KMS-11 (cell line): ENCODE results near the gene GRM7.

ENCODE experiments used
- H2AFZ ChIP-seq: fragments of 200-600 bp; sonication (generic); 2 replicates; pipeline ENCODE4 v1.6.1; 2016; ENCODE audit warnings: antibody characterized with exemption, mixed run types, low read depth
- H3K27ac ChIP-seq: fragments of 200-600 bp; sonication (generic); 2 replicates; pipeline ENCODE4 v1.6.1; 2016; ENCODE audit warnings: mild to moderate bottlenecking, mixed run types
- H3K27me3 ChIP-seq: fragments of 200-600 bp; sonication (generic); 2 replicates; pipeline ENCODE4 v1.6.1; 2017; ENCODE audit warnings: mild to moderate bottlenecking, low read depth, mixed run types, moderate library complexity; ENCODE audit not compliant: insufficient read depth
- H3K36me3 ChIP-seq: fragments of 200-600 bp; sonication (generic); 2 replicates; pipeline ENCODE4 v1.6.1; 2017; ENCODE audit warnings: mild to moderate bottlenecking, mixed run types; ENCODE audit not compliant: insufficient read depth
- H3K4me1 ChIP-seq: fragments of 200-600 bp; sonication (generic); 2 replicates; pipeline ENCODE4 v1.6.1; 2016; ENCODE audit warnings: mild to moderate bottlenecking, low read depth, mixed run types; ENCODE audit not compliant: poor library complexity, severe bottlenecking
- H3K4me2 ChIP-seq: fragments of 200-600 bp; sonication (generic); 2 replicates; pipeline ENCODE4 v1.7.0; 2016; ENCODE audit warnings: mild to moderate bottlenecking, mixed run types
- H3K4me3 ChIP-seq: fragments of 200-600 bp; sonication (generic); IDR thresholded peaks from 2 replicates; pipeline ENCODE4 v1.6.1; 2017; ENCODE audit warnings: low read depth, low read length, mixed read lengths; ENCODE audit not compliant: insufficient read depth
- H3K79me2 ChIP-seq: fragments of 200-600 bp; sonication (generic); 2 replicates; pipeline ENCODE4 v1.6.1; 2016; ENCODE audit warnings: low read depth, mixed run types; ENCODE audit not compliant: insufficient read depth
- H3K9ac ChIP-seq: fragments of 200-600 bp; sonication (generic); 2 replicates; pipeline ENCODE4 v1.6.1; 2016; ENCODE audit warnings: mild to moderate bottlenecking, mixed run types
- H4K20me1 ChIP-seq: fragments of 200-600 bp; sonication (generic); 2 replicates; pipeline ENCODE4 v1.6.1; 2016; ENCODE audit warnings: mild to moderate bottlenecking, mixed run types; ENCODE audit not compliant: insufficient read depth
- TF ChIP-seq, protein P1 (sequence below): fragments of 200-600 bp; sonication (generic); conservative IDR thresholded peaks from 2 replicates; pipeline ENCODE4 v1.6.1; 2017; ENCODE audit warnings: low read depth, mild to moderate bottlenecking, antibody characterized with exemption, low read length, moderate library complexity, mixed read lengths

Gene GRM7

DNA sequence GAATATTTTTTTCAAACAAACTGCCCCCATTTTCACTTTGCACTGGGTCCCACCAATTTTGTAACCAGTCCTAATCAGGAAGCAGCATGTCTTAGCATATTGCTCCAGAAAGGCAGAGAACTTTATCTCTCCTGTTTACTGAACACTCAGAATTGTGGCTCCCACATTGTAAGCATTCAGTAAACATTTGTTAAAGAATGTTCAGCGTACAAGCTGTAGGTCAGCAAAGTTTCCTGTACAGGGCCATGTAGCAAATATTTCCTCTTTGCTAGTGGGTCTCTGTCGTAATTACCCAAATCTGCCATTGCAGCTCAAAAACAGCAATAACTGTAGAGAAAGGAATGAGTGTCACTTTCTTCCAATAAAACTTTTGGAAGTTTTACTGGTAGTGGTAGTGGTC is 393.3 kb downstream of the GRM7 start:
- Histone ChIP-seq H3K4me3 (no peak overlapping the region), H3K4me1 (no peaks in the 10 kb centered on the region), H2AFZ (no peak overlapping the region), H3K27ac (no peak overlapping the region), H3K4me2 (no peak overlapping the region), H3K9ac (no peak overlapping the region), H3K27me3 (no peaks in the 10 kb centered on the region), H3K79me2 (no peaks in the 10 kb centered on the region), H3K36me3 (no peaks in the 10 kb centered on the region), H4K20me1 (no peaks in the 10 kb centered on the region)
- TF ChIP-seq, protein P1, sequence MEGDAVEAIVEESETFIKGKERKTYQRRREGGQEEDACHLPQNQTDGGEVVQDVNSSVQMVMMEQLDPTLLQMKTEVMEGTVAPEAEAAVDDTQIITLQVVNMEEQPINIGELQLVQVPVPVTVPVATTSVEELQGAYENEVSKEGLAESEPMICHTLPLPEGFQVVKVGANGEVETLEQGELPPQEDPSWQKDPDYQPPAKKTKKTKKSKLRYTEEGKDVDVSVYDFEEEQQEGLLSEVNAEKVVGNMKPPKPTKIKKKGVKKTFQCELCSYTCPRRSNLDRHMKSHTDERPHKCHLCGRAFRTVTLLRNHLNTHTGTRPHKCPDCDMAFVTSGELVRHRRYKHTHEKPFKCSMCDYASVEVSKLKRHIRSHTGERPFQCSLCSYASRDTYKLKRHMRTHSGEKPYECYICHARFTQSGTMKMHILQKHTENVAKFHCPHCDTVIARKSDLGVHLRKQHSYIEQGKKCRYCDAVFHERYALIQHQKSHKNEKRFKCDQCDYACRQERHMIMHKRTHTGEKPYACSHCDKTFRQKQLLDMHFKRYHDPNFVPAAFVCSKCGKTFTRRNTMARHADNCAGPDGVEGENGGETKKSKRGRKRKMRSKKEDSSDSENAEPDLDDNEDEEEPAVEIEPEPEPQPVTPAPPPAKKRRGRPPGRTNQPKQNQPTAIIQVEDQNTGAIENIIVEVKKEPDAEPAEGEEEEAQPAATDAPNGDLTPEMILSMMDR, result no peak

DNA sequence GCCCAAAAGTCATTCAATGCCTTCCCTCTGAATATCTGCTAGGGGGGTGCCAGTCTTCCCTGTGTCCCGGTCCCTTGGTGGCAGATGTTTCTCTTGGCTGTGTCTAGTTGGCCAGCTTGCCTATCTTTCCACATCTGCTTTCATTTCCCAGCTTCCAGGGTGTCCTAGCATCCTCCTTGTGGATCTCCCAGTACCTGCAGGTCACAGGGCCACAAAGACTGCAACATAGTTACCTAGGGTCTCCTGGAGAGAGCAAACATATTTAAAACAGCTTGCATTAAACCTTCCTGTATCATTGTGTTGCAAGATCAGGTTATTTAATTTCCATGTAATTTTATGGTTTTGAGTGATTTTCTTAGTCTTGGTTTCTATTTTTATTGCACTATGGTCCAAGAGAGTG is 400.1 kb downstream of the GRM7 start:
- Histone ChIP-seq H3K27ac (no peak overlapping the region), H3K79me2 (no peaks in the 10 kb centered on the region), H4K20me1 (no peaks in the 10 kb centered on the region), H3K27me3 (no peaks in the 10 kb centered on the region), H3K36me3 (no peaks in the 10 kb centered on the region), H3K9ac (no peak overlapping the region), H3K4me3 (no peak overlapping the region), H3K4me1 (no peaks in the 10 kb centered on the region), H3K4me2 (no peak overlapping the region), H2AFZ (no peak overlapping the region)
- TF ChIP-seq, protein P1, result no peak

DNA sequence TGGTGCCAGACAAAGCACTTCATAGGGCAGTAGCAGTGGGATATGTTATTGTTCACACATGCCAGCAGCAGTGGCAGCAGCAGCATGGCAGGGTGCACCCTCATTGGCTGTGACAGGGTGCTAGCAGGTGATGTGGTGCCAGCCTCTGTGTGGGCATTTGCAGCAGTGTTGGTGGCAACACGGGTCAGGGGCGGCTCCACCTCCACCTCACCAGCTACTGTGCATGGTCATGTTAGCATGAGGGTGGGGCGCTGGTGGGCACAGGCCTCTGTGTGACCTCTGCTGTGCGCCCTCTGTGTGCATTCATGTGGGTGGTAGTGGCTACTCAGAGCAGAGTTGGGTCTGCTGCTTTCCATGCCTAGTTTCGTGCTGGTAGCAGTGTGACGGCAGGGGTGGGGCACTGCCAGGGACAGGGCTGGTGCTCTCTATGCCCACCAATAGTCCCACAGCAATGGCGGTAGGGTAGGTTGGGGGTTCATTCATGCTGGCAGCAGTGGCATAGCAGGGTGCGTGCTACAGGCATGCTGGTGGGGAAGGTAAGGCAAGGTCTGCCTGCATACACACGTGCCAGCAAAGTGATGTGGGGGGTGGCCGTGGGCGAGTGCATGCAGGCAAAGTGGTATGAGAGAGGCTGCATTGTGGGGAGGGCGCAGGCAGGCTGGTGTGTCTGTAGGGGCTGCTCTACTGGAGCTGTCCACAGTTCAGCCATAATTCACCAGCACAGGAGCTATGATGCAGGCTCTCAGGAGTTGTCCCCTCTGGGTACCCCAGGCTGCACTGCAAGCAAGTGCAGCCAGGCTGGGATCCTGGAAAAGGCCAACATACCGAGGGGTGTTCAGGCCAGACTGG is 402.7 kb downstream of the GRM7 start:
- no peak overlapping the region for H3K27ac ChIP-seq
- no peaks in the 10 kb centered on the region for H4K20me1 ChIP-seq
- H2AFZ ChIP-seq, result no peak overlapping the region
- H3K79me2 ChIP-seq, result no peaks in the 10 kb centered on the region
- H3K4me1 ChIP-seq, result no peaks in the 10 kb centered on the region
- no peak overlapping the region for H3K9ac ChIP-seq
- no peaks in the 10 kb centered on the region for H3K27me3 ChIP-seq
- TF ChIP-seq, protein P1, result no peak
- no peak overlapping the region for H3K4me2 ChIP-seq
- H3K36me3 ChIP-seq, result no peaks in the 10 kb centered on the region
- no peak overlapping the region for H3K4me3 ChIP-seq

DNA sequence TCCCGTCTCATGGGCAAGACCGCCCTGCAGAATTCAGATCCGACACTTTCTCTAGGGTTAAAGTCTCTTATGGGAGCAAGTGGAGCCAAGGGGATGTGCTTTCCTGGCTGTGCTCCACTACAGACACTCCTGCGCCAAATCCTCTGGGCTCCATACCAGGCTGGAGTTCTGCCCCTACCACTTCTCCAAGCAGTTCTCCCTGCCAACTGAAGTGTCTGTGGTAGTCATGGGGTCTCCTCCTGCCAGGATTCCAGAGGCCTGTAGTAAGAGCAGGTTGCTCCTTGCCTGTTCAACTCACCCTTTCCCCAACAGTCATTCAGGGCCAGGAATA is 403.2 kb downstream of the GRM7 start:
- no peaks in the 10 kb centered on the region for H3K27me3 ChIP-seq
- no peaks in the 10 kb centered on the region for H3K4me1 ChIP-seq
- H4K20me1 ChIP-seq, result no peaks in the 10 kb centered on the region
- TF ChIP-seq, protein P1, result no peak
- no peak overlapping the region for H2AFZ ChIP-seq
- H3K4me3 ChIP-seq, result no peak overlapping the region
- H3K4me2 ChIP-seq, result no peak overlapping the region
- no peaks in the 10 kb centered on the region for H3K79me2 ChIP-seq
- H3K36me3 ChIP-seq, result no peaks in the 10 kb centered on the region
- H3K27ac ChIP-seq, result no peak overlapping the region
- H3K9ac ChIP-seq, result no peak overlapping the region
